Urinary bladder (tissue), 4 donors: ENCODE data around the gene APCDD1L. TPM values are rescaled to one million over a fixed set of nuclear protein-coding genes. Genes with fewer than 3 reads are reported as not detected.
"Not testable (repeated sequence)": the region's sequence is repeated elsewhere in the genome, so short reads cannot be mapped to it uniquely, and the experiment has no call there.

Experiments used
- DNase-seq: peaks from one replicate; pipeline ENCODE4 v3.0.0-alpha.2; 2015; ENCODE audit errors: extremely low spot score
- H3K27ac ChIP-seq: one replicate; pipeline ENCODE4 v1.5.1; 2013; ENCODE audit warnings: low read depth, mild to moderate bottlenecking, moderate library complexity
- H3K36me3 ChIP-seq: one replicate; pipeline ENCODE4 v1.6.1; 2013; ENCODE audit warnings: mild to moderate bottlenecking, moderate library complexity; ENCODE audit not compliant: insufficient read depth
- H3K4me1 ChIP-seq: one replicate; pipeline ENCODE4 v1.6.1; 2013; ENCODE audit warnings: mild to moderate bottlenecking, moderate library complexity; ENCODE audit not compliant: insufficient read depth
- H3K4me3 ChIP-seq: one replicate; pipeline ENCODE4 v1.5.1; 2013; ENCODE audit warnings: low read depth, low read length
- WGBS: extraction: QIAGEN DNeasy Blood & Tissue Kit; methylation state at CpG from one replicate; pipeline ENCODE4 v1.1.7; 2013; 5-methylcytosine and 5-hydroxymethylcytosine counted together
- polyA plus RNA-seq: library from polyadenylated mRNA; stranded (reverse); fragments of 200-250 nt; gene quantifications from one replicate; pipeline ENCODE4 v1.2.3, GENCODE V29; 2013
- total RNA-seq: library from RNA; depleted of rRNA; stranded (reverse); fragments of >200 nt; gene quantifications from one replicate; pipeline ENCODE4 v1.2.3, GENCODE V29; 2014
- donor health status: healthy with polysubstance abuse.
- donor health status: healthy.

APCDD1L gene
- total and polyA plus RNA-seq, 2 donors: 3.9 to 5.6 TPM

DNA sequence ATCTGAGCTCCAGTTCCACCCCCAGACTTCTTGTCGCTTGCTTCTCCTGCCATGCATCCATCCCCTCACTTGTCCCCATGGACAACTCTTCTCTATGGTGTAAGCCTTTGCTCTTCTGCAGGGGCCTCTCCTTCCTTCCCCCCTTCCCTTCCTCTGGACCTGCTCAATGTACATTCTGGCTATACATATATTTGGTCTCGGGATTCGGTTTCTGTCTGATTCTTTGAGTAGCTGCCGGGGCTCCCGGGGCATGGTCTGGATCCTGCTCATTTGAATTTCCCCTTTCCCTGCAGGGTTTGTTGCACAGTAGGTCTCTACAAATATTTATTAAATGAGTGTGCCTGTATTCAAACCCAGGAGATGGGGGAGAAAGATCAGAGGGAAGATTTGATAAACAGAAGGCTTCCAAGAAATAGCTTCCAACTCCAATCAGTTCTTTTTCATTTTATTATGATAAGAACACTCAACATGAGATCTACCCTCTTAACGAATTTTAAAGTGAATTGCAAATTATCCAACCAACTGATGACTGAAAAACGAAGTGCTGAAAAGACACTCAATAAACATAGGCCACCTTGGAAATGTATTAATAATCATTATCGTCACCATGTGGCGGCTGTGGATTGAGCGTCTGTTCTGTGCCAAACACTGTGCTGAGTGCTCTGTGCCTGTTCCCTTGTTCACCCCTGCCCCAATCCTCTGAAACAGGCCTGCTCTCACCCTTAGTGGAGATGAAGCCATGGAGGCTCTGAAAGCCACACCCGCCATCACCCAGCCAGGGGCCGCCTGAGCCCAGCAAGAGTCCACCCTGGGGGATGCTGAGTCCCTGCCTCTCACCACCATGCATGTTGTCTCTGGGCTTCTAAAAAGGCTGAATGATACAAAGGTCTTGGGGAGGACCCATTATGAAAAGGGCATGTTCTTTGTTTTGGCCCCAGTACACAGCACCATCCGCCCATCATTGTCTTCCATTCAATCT is 34.3 kb upstream of the APCDD1L start:
- DNase-seq: no peak
- Histone ChIP-seq H3K36me3 (no peaks in the 10 kb centered on the region), H3K4me1 (no peaks in the 10 kb centered on the region), H3K27ac (no peak overlapping the region), H3K4me3 (no peak overlapping the region)
- 92% methylated on average over 13 of the region's 13 CpGs for WGBS

DNA sequence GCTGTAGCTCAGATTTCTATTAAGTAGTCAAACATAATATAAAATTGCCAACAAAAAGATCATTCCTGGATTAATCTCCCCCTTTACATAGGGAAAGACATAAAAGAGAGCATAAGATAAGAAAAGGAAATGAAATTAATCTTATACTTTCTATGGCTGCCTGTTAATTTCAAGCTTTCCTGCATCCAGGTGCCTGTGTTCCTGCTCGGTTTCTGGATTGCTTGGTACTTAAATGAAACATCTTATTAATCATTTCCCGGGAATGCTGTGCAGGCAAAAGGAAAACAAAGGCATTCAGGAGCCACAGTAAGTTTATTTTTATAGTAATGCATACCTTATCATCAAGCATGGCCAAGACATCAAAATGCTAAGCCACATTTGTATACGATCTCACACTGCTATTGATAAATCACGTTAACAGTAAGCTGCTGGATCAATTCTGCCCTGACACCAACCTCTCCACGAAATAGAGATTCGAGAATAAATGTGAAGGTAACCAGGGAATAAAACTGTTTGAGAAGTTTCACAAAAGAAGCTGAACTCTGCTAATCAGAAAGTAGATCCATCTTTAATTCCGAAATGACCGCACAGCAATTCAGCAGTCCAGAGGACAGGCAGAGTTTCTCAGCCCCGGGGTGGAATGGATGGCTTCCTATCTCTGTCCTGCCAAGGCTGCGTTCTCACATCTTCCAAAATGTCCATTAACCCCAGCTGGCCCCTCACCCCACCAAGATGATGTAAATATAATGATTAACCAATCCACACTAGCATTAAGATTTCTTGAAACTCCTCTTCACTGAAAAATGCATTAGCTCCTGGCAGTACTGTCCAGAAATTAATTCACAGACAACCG is 32.6 kb upstream of the APCDD1L start:
- Histone ChIP-seq H3K36me3 (no peaks in the 10 kb centered on the region), H3K4me1 (no peaks in the 10 kb centered on the region), H3K4me3 (no peak overlapping the region), H3K27ac (no peak overlapping the region)
- 71% methylated on average over 11 of the region's 11 CpGs for WGBS
- DNase-seq: no peak

DNA sequence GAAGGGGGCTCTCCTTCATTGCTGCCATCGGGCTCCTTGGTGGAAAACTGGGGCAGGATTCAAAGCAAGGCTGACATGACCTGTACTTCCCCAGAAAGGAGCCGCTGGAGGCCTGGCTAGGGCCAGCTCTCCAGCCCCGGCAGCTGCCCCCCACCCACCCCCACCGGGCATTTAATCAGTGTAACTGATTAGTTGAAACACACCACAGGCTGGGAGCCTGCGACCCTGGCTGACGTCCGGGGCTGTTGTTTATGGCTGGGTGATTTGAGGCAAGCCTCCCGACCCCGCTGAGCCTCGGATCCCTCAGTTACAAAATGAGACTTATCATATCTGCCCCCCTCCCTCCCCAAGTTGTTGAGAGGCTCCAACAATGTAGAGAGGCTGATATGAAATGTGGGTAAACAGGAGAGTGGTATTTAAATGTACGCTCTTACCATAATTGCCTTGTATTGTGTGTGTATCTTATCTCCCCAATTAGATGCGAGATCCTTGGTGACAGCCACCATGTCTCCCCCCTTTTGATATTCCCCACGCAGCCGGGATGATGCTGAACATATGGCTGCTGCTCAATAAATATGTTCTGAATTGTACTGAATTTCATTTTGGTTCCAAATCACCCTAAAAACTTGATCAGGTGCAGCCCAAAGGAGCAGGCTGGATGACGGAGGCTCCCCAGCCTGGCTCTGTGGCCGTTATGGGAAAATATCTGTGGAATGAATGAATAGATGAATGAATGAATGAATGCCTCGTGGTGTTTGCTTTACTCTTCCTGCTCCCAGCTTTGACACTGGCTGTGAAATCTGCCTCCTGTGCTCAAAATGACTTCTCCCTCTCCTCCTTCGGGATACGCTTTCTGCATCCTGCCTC is 31.8 kb upstream of the APCDD1L start:
- no peak overlapping the region for H3K27ac ChIP-seq
- H3K4me1 ChIP-seq: no peaks in the 10 kb centered on the region
- WGBS: 47% methylated on average over 19 of the region's 19 CpGs
- H3K4me3 ChIP-seq: no peak overlapping the region
- no peak for DNase-seq
- no peaks in the 10 kb centered on the region for H3K36me3 ChIP-seq

DNA sequence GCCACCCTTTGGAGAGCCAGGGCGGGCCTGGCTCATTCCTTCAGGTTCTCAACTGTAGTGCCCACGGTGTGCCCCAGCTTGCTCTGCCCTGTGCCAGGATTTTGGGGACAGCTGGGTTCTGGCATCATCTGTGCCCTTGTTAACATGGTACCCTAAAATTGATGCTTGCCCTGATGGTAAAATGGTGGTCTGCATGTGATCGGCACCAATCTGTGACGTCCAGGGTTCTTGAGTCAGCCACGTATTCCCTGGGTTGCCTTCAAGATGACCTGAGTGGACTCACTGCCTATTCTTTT is 31.2 kb upstream of the APCDD1L start:
- 93% methylated on average over 5 of the region's 5 CpGs for WGBS
- Histone ChIP-seq H3K4me1 (no peaks in the 10 kb centered on the region), H3K4me3 (no peak overlapping the region), H3K27ac (no peak overlapping the region), H3K36me3 (no peaks in the 10 kb centered on the region)
- DNase-seq: no peak

DNA sequence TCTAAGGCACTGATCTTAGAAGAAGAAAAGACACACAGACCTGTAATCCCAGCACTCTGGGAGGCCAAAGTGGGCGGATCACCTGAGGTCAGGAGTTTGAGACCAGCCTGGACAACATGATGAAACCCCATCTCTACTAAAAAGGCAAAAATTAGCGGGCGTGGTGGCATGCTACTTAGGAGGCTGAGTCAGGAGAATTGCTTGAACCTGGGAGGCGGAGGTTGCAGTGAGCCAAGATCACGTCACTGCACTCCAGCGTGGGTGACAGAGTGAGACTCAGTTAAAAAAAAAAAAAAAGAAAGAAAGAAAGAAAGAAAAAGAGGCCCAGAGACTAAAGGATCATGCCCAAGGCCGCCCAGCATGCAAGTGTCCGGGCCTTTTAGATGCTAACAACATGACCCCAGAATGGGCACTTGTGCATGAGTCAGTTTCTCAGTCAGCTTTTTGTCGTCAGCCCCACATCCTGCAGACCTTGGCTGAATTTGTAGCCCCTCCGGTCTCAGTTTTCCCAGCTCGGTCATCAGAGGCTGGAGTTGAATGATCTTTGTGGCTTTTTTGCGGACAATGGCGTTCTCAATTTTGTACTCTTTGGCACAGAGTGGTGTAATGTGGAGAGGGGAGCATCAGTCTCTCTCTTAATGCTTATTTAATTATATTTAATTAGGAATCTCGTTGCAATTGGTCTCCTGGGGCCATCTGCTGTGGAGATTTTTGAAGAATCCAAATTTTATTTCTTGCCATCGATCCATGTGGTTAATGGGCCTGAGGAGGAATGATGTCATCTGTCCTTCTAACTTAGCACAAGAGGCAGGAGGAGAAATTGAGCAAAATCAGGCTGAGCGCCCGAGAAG is 30.6 kb upstream of the APCDD1L start:
- no peak overlapping the region for H3K27ac ChIP-seq
- no peak for DNase-seq
- H3K4me1 ChIP-seq: no peaks in the 10 kb centered on the region
- H3K36me3 ChIP-seq: no peaks in the 10 kb centered on the region
- 89% methylated on average over 17 of the region's 17 CpGs for WGBS
- no peak overlapping the region for H3K4me3 ChIP-seq

DNA sequence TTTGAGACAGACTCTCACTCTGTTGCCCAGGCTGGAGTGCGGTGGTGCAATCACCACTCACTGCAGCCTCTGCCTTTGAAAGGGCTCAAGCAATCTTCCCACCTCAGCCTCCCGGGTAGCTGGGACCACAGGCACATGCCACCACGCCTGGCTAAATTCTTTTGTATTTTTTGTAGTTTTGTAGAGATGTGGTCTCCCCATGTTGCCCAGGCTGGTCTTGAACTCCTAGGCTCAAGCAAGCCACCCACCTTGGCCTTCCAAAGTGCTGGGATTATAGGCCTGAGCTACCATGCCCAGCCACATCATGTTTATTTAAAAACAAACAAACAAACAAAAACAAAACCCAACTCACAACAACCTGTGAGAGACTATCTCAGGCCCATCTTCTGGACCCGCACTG is 29.7 kb upstream of the APCDD1L start:
- WGBS: 95% methylated on average over 4 of the region's 4 CpGs
- no peaks in the 10 kb centered on the region for H3K36me3 ChIP-seq
- H3K4me1 ChIP-seq: no peaks in the 10 kb centered on the region
- no peak overlapping the region for H3K27ac ChIP-seq
- H3K4me3 ChIP-seq: no peak overlapping the region
- DNase-seq: no peak

DNA sequence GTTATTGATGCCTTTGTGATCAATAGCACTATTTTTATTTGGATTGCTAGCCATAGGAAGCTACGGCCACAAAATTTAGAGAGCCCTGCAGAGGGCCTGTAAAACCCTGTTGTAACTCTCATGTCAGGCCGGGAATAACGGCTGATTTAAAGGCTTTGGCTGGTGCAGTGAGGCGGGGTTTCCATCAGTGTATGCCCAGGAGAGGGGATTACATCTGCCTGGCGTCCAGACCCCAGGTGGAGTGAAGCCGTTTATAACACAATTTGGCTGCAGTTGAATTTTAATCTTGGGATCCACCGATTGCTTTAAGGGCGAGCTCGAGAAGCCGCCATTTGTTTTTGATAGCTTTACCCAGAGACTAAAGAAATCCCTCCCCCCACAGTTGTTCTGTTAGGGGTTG is 29.1 kb upstream of the APCDD1L start:
- WGBS: 71% methylated on average over 10 of the region's 10 CpGs
- H3K27ac ChIP-seq: no peak overlapping the region
- no peaks in the 10 kb centered on the region for H3K36me3 ChIP-seq
- no peak overlapping the region for H3K4me3 ChIP-seq
- no peaks in the 10 kb centered on the region for H3K4me1 ChIP-seq
- no peak for DNase-seq

DNA sequence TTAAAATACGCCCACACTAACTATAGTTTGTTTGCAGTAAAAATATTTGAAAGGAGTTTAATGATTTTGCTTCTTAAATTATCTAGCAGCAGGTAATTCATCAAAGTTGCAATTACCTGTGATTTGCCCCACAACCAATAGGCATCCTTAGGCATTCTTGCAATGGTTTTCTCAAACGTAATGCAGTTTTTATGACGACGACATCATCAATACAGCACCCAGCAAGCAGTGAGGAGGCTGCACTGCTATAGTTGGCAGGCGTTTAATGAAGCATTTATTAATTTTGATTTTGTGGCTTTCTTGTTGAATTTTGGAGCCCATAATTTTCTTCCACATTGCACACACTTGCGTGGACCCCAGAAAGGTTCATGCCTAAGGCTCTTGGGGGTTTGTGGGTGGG is 28.1 kb upstream of the APCDD1L start:
- no peak overlapping the region for H3K27ac ChIP-seq
- DNase-seq: no peak
- H3K4me1 ChIP-seq: no peaks in the 10 kb centered on the region
- H3K36me3 ChIP-seq: no peaks in the 10 kb centered on the region
- no peak overlapping the region for H3K4me3 ChIP-seq
- 85% methylated on average over 6 of the region's 6 CpGs for WGBS

DNA sequence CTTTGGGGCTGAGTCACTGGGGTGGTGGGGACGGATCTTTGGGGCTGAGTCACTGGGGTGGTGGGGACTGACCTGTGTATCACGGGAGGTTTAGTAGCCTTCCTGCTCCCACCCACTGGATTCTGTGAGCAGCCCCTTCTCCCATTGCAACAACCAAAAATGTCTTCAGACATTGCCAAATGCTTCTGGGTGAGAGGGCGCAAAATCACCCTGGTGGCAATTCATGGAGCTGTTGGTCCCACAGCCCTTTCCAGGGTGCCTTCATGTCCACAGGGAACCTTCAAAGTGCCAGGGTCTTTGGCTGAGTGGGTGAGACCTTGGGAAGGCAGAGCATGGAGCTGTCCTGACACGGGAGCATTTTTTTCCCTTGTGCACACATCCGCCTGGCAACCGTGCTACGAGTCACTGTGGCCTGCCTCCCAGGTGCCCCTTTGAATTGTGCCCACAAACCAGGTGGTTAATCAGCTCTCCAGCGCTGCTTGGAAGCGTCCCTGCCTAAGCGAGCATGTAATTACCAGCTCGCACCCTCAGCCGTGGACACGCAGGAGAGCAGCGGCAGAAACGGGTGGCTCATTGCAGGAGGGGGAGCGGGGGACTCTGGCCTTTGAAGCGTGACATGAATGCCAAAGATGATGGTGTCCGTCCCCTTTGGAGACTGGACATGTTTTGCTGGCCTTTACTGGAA is 27.4 kb upstream of the APCDD1L start:
- Histone ChIP-seq H3K4me3 (no peak overlapping the region), H3K36me3 (no peaks in the 10 kb centered on the region), H3K27ac (no peak overlapping the region), H3K4me1 (no peaks in the 10 kb centered on the region)
- DNase-seq: no peak
- WGBS: 84% methylated on average over 18 of the region's 18 CpGs

DNA sequence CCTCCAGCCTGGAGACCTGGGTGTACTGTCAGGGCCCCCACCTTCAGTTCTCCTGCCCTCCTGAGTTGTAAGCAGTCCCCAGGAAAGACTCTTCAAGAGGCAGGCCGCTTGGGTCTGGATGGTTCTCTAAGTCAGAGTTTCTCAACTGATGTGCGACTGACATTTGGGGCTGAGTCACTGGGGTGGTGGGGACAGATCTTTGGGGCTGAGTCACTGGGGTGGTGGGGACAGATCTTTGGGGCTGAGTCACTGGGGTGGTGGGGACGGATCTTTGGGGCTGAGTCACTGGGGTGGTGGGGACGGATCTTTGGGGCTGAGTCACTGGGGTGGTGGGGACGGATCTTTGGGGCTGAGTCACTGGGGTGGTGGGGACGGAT is 26.8 kb upstream of the APCDD1L start:
- not testable (repeated sequence) for H3K36me3 ChIP-seq, H3K4me3 ChIP-seq, H3K4me1 ChIP-seq, H3K27ac ChIP-seq, DNase-seq
- 86% methylated on average over 4 of the region's 6 CpGs for WGBS

DNA sequence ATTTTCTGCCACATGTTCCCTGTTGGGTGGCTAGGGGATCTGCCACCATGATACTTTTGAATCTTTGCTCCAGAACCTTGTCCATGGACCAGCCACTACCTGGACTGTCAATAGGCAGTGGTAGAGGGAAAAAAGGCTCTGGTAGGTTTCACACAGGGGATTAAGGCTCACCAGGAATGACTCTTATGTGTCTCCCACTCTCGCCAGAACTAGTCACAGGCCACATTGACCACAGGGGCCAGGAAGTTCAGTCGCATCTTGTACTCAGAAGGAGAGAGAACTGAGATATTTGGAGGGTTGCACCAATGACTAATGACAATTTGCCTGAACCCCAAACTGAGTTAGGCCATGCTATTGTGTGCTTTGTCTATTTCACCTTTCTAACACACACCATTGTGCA is 23.6 kb upstream of the APCDD1L start:
- Histone ChIP-seq H3K4me1 (no peaks in the 10 kb centered on the region), H3K27ac (no peak overlapping the region), H3K36me3 (no peaks in the 10 kb centered on the region), H3K4me3 (no peak overlapping the region)
- DNase-seq: no peak
- WGBS: 91% methylated on average over 2 of the region's 2 CpGs

DNA sequence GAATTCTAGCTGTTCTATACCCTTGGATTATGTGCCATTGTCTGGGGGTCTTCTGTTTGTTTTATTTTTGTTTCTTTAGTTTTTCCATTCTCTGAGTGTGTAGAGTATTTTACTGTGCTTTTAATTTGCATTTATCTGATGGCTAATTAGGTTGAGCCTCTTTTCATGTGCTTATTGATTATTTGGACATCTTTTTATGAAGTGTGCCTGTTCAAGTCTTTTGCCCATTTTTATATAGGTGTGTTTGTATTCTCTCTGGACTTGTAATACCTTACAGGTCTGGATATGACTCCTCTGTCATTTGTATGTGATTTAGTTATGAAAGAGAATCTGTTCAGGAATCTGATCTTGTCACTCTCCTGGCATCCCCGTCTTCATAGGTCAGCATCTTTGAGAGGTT is 22.6 kb upstream of the APCDD1L start:
- 93% methylated on average over 1 of the region's 1 CpG for WGBS
- H3K4me3 ChIP-seq: no peak overlapping the region

More for the DNA sequence above, 22.6 kb upstream of the APCDD1L start:
- no peak overlapping the region for H3K27ac ChIP-seq
- DNase-seq: no peak
- H3K36me3 ChIP-seq: no peaks in the 10 kb centered on the region
- no peaks in the 10 kb centered on the region for H3K4me1 ChIP-seq
